ENCODE data around the gene PXDC1.

GRCh38 chr6:3761989-3762270 is 10.4 kb upstream of the PXDC1 start:
- TF ChIP-seq POLR2A (IDR thresholded peaks at IDR 0.05; ENCODE audit: low read length) (no peak), GATA1 (IDR thresholded peaks at IDR 0.05; ENCODE audit: low read depth, low read length) (no peak)
